GM12878 (cell line): ENCODE data around the gene UBE2E2. TPM values are rescaled to one million over a fixed set of nuclear protein-coding genes. Genes with fewer than 3 reads are reported as not detected.

Experiments
- ATAC-seq: fragments of 200-7000 bp; cut with Tn5 transposase; 3 replicates; pipeline ENCODE4 v1.9.1; 2020; ENCODE audit warnings: mild to moderate bottlenecking, moderate library complexity
- BruUV-seq: library from RNA; stranded (reverse); fragments of 400-500 nt; replicated peaks from 2 replicates; lab custom pipeline; 2021; lab: Mats Ljungman, UMichigan
- CTCF ChIA-PET: fragments of 300-600 bp; sonication (Branson Sonifier 250); formaldehyde crosslinking; extraction: SDS; loops from one replicate; lab custom pipeline; 2021; ENCODE audit warnings: inconsistent platforms; lab: Yijun Ruan, JAX
- POLR2A ChIA-PET: fragments of 350-600 bp; formaldehyde crosslinking; extraction: SDS; loops from one replicate; lab custom pipeline; 2021; ENCODE audit warnings: inconsistent platforms; lab: Charles Lee
- RAD21 ChIA-PET: fragments of 300-600 bp; sonication (Branson Sonifier 250); formaldehyde crosslinking; loops from one replicate; lab custom pipeline; 2023; ENCODE audit warnings: antibody characterized with exemption; ENCODE audit not compliant: unreplicated experiment; lab: Charles Lee
- SMC1A ChIA-PET: fragments of 300-600 bp; sonication (Branson Sonifier 250); formaldehyde crosslinking; loops from one replicate; lab custom pipeline; 2023; ENCODE audit not compliant: unreplicated experiment, uncharacterized antibody; lab: Charles Lee
- DNase-seq: peaks from one replicate; pipeline ENCODE4 v3.0.0-alpha.2; 2011; ENCODE audit warnings: low read depth, low spot score
- FAIRE-seq: peaks from 3 replicates; lab custom pipeline; 2011; peaks lifted over from hg19 to GRCh38; lab: Jason Lieb, UNC
- H2AFZ ChIP-seq: 2 replicates; pipeline ENCODE4 v1.6.0; 2011; ENCODE audit warnings: low read depth, low read length, control low read depth; ENCODE audit not compliant: control insufficient read depth
- H3K27ac ChIP-seq: 2 replicates; pipeline ENCODE4 v1.5.1; 2011; ENCODE audit warnings: control low read depth; ENCODE audit not compliant: control insufficient read depth, insufficient read depth
- H3K27me3 ChIP-seq, 2 experiments: replicated peaks in 1 of 2; 2 replicates each; pipeline versions ENCODE4 v1.6.0 to v1.6.1; 2011; ENCODE audit warnings: low read length in 1 of 2; ENCODE audit not compliant: control insufficient read depth in 2 of 2, insufficient read depth in 2 of 2
- H3K36me3 ChIP-seq, 2 experiments: 2 replicates each; pipeline ENCODE4 v1.5.1; 2011; ENCODE audit warnings: low read length in 1 of 2; ENCODE audit not compliant: control insufficient read depth in 2 of 2, insufficient read depth in 2 of 2
- H3K4me1 ChIP-seq: 2 replicates; pipeline ENCODE4 v1.6.1; 2011; ENCODE audit warnings: mild to moderate bottlenecking, low read length, moderate library complexity, mixed read lengths; ENCODE audit not compliant: control insufficient read depth, insufficient read depth
- H3K4me2 ChIP-seq: 2 replicates; pipeline ENCODE4 v1.6.0; 2011; ENCODE audit warnings: control low read depth; ENCODE audit not compliant: control insufficient read depth, insufficient read depth
- H3K4me3 ChIP-seq: fragments of 200-600 bp; sonication (generic); 2 replicates; pipeline ENCODE4 v1.5.1; 2016
- H3K79me2 ChIP-seq: 2 replicates; pipeline ENCODE4 v1.6.0; 2011; ENCODE audit warnings: low read length; ENCODE audit not compliant: control insufficient read depth, insufficient read depth
- H3K9ac ChIP-seq: 2 replicates; pipeline ENCODE4 v1.8.0; 2011; ENCODE audit warnings: low read length, control low read depth, mixed read lengths; ENCODE audit not compliant: control insufficient read depth, insufficient read depth
- H3K9me3 ChIP-seq: replicated peaks from 3 replicates; pipeline ENCODE4 v1.5.1; 2011; ENCODE audit warnings: mild to moderate bottlenecking, low read length; ENCODE audit not compliant: control insufficient read depth, insufficient read depth
- H4K20me1 ChIP-seq: 2 replicates; pipeline ENCODE4 v1.6.0; 2011; ENCODE audit not compliant: control insufficient read depth, insufficient read depth
- ATF7 ChIP-seq: fragments of 450-650 bp; IDR thresholded peaks from 2 replicates; pipeline ENCODE4 v1.6.1; 2016; ENCODE audit warnings: low read depth, mild to moderate bottlenecking
- BHLHE40 ChIP-seq, 2 experiments: fragments of 450-650 bp in 1 of 2; IDR thresholded peaks; 2 replicates each; pipeline ENCODE4 v1.6.1; 2011 to 2017; ENCODE audit warnings: low read depth in 2 of 2, borderline replicate concordance in 1 of 2, improper control_type of control experiment in 1 of 2, low read length in 1 of 2, mild to moderate bottlenecking in 1 of 2
- ESRRA ChIP-seq: IDR thresholded peaks from 2 replicates; pipeline ENCODE4 v1.6.1; 2012; ENCODE audit warnings: mild to moderate bottlenecking, low read length, improper control_type of control experiment
- GATAD2B ChIP-seq: fragments of 450-650 bp; conservative IDR thresholded peaks from 2 replicates; pipeline ENCODE4 v1.6.1; 2017; ENCODE audit warnings: low read depth, mild to moderate bottlenecking, moderate library complexity
- HDAC2 ChIP-seq: fragments of 200-600 bp; sonication (generic); IDR thresholded peaks from 2 replicates; pipeline ENCODE4 v1.6.1; 2017
- NFYB ChIP-seq: IDR thresholded peaks from 2 replicates; pipeline ENCODE4 v1.6.1; 2011; ENCODE audit warnings: low read depth, mild to moderate bottlenecking, low read length, improper control_type of control experiment, moderate library complexity; ENCODE audit not compliant: insufficient read depth
- NR2F1 ChIP-seq: fragments of 450-650 bp; conservative IDR thresholded peaks from 2 replicates; pipeline ENCODE4 v1.6.1; 2017; ENCODE audit warnings: mild to moderate bottlenecking
- SPI1 ChIP-seq: IDR thresholded peaks from 2 replicates; pipeline ENCODE4 v1.6.1; 2011; ENCODE audit warnings: low read depth, mild to moderate bottlenecking, low read length, moderate library complexity, borderline replicate concordance; ENCODE audit not compliant: insufficient read depth
- ZZZ3 ChIP-seq: IDR thresholded peaks from 2 replicates; pipeline ENCODE4 v1.6.1; 2011; ENCODE audit warnings: low read depth; ENCODE audit not compliant: control insufficient read depth, insufficient read length
- WGBS: methylation state at CpG from one replicate; pipeline ENCODE4 v1.1.6; 2016; ENCODE audit warnings: low lambda C conversion rate; ENCODE audit not compliant: insufficient replicate concordance, insufficient coverage; ENCODE audit errors: missing lambda C conversion rate; 5-methylcytosine and 5-hydroxymethylcytosine counted together
- in situ Hi-C: fragments of 300-500 bp; cut with MboI; formaldehyde crosslinking; loops from 9 replicates; pipeline ENCODE4 v1.14.3; 2018; ENCODE audit warnings: mixed read lengths
- intact Hi-C: fragments of 100-400 bp; cut with micrococcal nuclease; formaldehyde crosslinking; loops from one replicate; pipeline ENCODE4 v1.14.2; 2022; ENCODE audit not compliant: unreplicated experiment
- polyA plus RNA-seq, 11 experiments: library from polyadenylated mRNA; depleted of rRNA in 4 of 11; unstranded in 6 of 11; stranded (reverse) in 5 of 11; fragments of >200 nt; fragmentation: Nextera tagmentation in 4 of 11; fragmentation: Illumina TruSeq in 1 of 11; extraction: Ambion mirVana in 4 of 11; extraction: Trizol in 1 of 11; gene quantifications; 1 replicate in 1 of 11; 2 replicates in 10 of 11; pipeline versions ENCODE4 v1.2.1 to v1.2.3, GENCODE V29; 2011 to 2016; ENCODE audit warnings: inconsistent platforms in 2 of 11, missing spikeins in 2 of 11, low read depth in 1 of 11
- total RNA-seq, 4 experiments: library from RNA; depleted of rRNA in 3 of 4; stranded (reverse); fragments of >200 nt in 3 of 4; fragmentation: Illumina TruSeq in 1 of 4; extraction: Trizol in 1 of 4; gene quantifications; 2 replicates each; pipeline versions ENCODE4 v1.2.1 to v1.2.3, GENCODE V29; 2013 to 2021

Gene UBE2E2
- total and polyA plus RNA-seq, 10 of the 15 experiments (the other 5 are each of a cell fraction or from before 2014, with no cell fraction given), result 8.7 to 71.0 (median 36.4) TPM

DNA sequence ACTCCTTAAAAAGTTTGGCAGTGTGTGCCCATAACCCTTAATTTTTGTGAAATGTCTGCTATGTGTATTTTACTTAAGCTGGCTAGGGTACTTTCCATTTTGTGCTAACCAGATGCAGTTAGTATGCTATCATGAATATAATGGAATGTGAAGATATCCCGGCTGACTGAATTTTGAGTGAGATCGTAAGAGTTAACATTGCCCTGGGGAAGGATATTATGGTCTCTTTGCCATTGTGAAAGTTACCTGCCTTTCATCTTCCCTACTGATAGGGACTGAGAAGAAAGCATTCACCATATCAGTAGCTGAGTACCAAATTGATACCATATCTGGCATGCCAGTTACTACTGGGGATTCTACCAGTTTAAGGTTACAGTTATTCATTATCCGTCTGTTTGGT, 243.2 kb downstream of the UBE2E2 start:
- BruUV-seq, result no TSS peak
- Histone ChIP-seq H3K4me2 (no peak overlapping the region), H2AFZ (no peak overlapping the region), H3K4me1 (peaks cover 6% of the 10 kb centered on the region), H3K36me3 (no peaks in the 10 kb centered on the region), H4K20me1 (peaks cover 6% of the 10 kb centered on the region; the same call in 1 of the 2 replicates), H3K27me3 (no peaks in the 10 kb centered on the region), H3K4me3 (no peak overlapping the region)
- WGBS, result 95% methylated on average over 3 of the region's 3 CpGs
- ATAC-seq (no peak), DNase-seq (no peak)
- RAD21 ChIA-PET, result no interaction called here
- TF ChIP-seq GATAD2B, result no peak
- no peak for TF ChIP-seq NFYB
- TF ChIP-seq HDAC2, result no peak
- TF ChIP-seq, all 136 proteins: peak for 0
- in situ Hi-C loops, result no loop called here
- H3K27ac ChIP-seq, result no peak overlapping the region
- ChIA-PET POLR2A (no interaction called here), CTCF (no interaction called here), SMC1A (interaction anchor here (0.9 to 1.9 kb wide), 3 partner anchors 8 to 82 kb away, joined by 3 to 4 read pairs (median 4); no protein-coding TSS in a partner anchor)
- intact Hi-C loops, result no loop called here
- no peak for FAIRE-seq
- H3K9ac ChIP-seq, result no peak overlapping the region
- no peaks in the 10 kb centered on the region for H3K9me3 ChIP-seq
- H3K79me2 ChIP-seq, result peaks cover 3% of the 10 kb centered on the region

DNA sequence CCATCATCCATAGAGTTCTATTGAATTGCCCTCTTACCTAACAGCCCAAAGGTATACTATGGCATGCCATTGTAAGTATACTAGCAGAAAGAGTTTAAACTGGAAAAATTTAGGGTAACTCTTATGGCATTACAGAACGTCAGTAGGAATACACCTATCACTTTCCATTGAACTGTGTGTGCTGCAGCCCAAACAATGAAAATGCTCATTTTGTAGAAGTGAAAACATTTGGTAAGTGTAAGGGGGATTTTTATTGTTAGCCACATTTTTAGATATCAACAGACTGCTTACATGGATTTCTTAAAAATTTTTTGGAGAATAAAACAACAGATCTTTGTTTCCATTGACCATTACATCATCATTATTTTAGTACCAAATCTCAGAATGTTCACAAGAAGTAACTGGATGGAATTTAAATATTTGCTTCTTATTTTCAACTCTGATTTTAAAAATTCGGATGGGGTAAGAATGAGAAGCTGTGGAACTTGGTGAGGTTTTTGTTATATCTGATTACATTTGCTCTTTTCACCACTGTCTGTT, 245.9 kb downstream of the UBE2E2 start:
- TF ChIP-seq ESRRA, result no peak
- no peak for TF ChIP-seq BHLHE40 (IDR thresholded peaks at IDR 0.05; ENCODE audit: borderline replicate concordance in 1 of 2, low read depth in 2 of 2, low read length in 1 of 2)
- no peak for TF ChIP-seq NR2F1
- TF ChIP-seq ATF7, result peak; percentile 79
- no peak for TF ChIP-seq ZZZ3
- TF ChIP-seq SPI1, result peak; percentile 13; the same call in 1 of the 2 replicates
- no peak for FAIRE-seq
- in situ Hi-C loops, result no loop called here
- intact Hi-C loops, result no loop called here
- Histone ChIP-seq H3K27ac (no peak overlapping the region), H3K4me3 (no peak overlapping the region), H3K4me2 (no peak overlapping the region), H2AFZ (no peak overlapping the region), H3K27me3 (no peaks in the 10 kb centered on the region), H3K9me3 (no peaks in the 10 kb centered on the region), H3K36me3 (no peaks in the 10 kb centered on the region), H3K9ac (no peak overlapping the region), H3K79me2 (peaks cover 3% of the 10 kb centered on the region), H4K20me1 (peaks cover 4% of the 10 kb centered on the region; the same call in 1 of the 2 replicates), H3K4me1 (peaks cover 6% of the 10 kb centered on the region; the same call in 1 of the 2 replicates)
- RAD21 ChIA-PET, result no interaction called here
- SMC1A ChIA-PET, result interaction anchor here (1.4 kb wide), 1 partner anchor 10 kb away, joined by 4 read pairs; no protein-coding TSS in a partner anchor
- POLR2A ChIA-PET, result no interaction called here
- CTCF ChIA-PET, result no interaction called here
- no TSS peak for BruUV-seq
- ATAC-seq, result peak; percentile 53
- no peak for DNase-seq
- 64% methylated on average over 2 of the region's 2 CpGs for WGBS
